NCI-H524 treated with DMSO at 0.1 percent for 48 hours (cell line): ENCODE results near the gene PRKG2.

ENCODE experiments used
- DNase-seq: peaks from one replicate; lab custom pipeline; 2025; lab: John Stamatoyannopoulos, UW

Gene PRKG2

DNA sequence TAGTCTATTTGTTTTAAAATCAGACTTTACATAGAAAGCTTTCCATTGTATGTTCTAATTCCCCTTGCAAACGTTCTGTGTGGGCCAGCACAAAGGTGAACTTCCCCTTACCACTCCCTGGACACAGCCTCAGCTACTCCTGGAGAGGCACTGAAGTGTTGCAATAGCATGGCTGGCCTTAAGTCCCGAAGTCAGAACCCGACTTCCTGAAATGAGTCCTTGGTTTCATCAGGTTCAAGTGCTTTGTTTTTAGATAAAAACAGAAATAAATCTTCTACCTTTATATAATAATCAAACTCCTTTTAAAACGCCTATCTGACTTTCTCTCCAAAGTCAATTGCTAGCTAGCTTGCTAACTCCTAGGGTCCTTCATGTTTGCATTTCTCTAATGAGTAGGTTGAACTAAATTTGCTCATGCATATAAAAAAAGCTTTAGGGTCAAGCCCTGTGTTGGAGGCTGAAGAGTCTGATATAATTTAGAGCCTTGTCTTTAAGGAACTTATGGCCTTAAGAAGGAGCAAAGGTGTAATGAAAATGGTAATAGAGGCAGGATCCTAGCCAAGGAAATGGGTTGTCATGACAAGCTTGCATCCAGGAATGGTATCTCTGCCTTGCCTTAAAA, 175.6 kb downstream of the PRKG2 start:
- DNase-seq = no peak

DNA sequence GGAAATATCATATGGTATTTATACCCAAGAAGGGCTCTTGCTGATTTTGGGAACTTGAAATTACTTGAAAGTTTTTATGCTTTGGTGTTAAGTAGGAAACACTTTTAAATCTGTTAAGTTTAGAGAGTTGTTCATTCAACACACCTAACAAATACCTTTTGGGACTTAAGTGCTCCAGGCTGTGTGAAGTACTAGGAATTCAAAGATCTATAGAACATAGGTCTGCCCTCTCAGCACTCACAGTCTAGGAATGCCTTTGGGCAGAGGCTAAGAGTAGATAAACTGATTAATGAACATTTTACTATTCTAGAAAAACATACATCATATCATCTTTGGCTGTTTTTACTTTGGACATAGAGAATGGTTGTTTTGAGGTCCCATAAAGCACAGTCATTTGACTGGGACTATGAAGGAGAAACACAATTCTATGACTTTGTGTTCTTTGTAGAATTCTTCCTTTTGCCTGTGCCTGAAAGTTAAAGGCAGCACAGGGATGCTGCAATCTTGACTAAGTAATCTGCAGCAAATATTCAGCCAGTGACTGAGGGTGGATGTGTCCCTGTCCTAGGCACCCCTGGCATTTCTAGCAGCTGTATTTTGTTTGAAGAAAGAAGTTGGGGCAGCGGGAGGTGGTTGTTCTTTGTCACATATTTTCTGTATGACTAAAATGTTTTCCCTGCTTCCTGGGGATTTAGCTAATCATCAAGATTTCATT, 176.2 kb downstream of the PRKG2 start:
- DNase-seq = no peak
